HG03460 (cell line): ENCODE data around the gene ART5.
"Not testable (repeated sequence)": the region's sequence is repeated elsewhere in the genome, so short reads cannot be mapped to it uniquely, and the experiment has no call there.

Source experiments
- ATAC-seq: cut with Tn5 transposase; IDR thresholded peaks from one replicate; pipeline ENCODE4 v1.9.1; 2021; ENCODE audit not compliant: unreplicated experiment

Gene ART5

DNA sequence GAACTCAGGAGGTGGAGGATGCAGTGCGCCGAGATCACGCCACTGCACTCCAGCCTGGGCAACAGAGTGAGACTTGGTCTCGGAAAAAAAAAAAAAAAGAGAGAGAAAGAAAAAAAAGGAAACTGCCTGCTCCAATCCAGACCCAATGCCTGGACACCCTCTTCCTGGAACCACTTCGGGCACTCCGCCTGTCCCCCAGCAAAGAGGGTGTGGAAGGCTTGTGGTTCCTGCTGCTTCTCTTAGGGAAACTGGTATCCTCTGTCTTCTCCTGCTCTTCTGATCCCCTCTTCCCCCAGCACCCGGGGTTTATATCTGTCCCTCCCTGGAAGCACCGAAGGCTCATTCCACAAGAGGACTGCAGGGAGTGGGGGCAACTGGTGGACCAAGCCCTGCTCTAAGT is 16.5 kb upstream of the ART5 start:
- no peak for ATAC-seq

- ATAC-seq = not testable (repeated sequence)
Observed at GRCh38 chr11:3657331-3657730, 15.5 kb upstream of the ART5 start.

- no peak for ATAC-seq
Observed at GRCh38 chr11:3655547-3655946, 13.8 kb upstream of the ART5 start.

DNA sequence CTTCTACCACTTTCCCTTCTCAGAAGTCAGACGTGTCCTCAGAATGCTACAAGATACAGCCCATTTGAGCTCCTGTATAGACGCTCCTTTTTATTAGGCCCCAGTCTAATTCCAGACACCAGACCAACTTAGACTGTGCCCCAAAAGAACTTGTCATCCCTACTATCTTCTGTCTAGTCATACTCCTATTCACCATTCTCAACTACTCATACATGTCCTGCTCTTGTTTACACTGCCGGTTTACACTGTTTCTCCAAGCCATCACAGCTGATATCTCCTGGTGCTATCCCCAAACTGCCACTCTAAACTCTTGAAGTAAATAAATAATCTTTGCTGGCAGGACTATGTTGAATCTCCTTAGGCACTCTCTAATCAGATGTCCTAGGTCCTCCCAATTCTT is 10.7 kb upstream of the ART5 start:
- ATAC-seq = not testable (repeated sequence)

DNA sequence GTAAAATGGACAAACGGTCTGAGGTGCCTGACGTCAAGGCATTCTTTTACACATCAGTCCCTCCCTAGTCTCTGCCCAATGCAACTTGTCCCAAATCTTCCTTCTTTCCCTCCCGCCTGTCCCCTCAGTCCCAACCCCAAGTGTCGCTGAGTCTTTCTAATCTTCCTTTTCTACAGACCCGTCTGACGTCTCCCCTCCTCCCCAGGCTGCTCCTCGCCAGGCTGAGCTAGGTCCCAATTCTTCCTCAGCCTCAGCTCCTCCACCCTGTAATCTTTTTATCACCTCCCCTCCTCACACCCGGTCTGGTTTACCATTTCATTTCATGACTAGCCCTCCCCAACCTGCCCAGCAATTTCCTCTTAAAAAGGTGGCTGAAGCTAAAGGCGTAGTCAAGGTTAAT is 7.6 kb upstream of the ART5 start:
- not testable (repeated sequence) for ATAC-seq

GRCh38 chr11:3648843-3649242 is 7.1 kb upstream of the ART5 start:
- ATAC-seq = not testable (repeated sequence)

DNA sequence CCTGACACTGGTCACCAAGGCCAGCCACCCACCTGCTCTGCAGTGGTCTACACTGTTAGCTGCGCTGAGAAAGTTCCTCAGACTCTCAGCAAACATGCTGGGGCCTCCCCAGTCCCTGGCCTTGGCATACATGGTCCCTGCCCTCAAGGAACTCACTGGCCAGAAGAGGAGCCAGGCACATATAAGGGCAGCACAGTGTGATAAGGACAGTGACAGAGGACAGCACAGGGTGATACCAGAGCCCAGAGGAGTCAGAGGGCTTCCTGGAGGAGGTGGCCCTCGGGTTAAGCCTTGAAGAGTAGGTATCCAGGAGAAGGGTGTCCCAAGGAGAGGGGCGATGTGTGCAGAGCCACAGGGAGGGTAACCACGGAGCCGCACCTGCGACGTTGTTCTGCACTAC is 3.8 kb upstream of the ART5 start:
- ATAC-seq = no peak

- ATAC-seq = no peak
Observed at GRCh38 chr11:3644817-3645235, 3.0 kb upstream of the ART5 start, which contains the start of gene ART1. Gene ART1 (plus strand): TSS chr11:3645128. CDS start chr11:3659214, 14,086 bp downstream.

DNA sequence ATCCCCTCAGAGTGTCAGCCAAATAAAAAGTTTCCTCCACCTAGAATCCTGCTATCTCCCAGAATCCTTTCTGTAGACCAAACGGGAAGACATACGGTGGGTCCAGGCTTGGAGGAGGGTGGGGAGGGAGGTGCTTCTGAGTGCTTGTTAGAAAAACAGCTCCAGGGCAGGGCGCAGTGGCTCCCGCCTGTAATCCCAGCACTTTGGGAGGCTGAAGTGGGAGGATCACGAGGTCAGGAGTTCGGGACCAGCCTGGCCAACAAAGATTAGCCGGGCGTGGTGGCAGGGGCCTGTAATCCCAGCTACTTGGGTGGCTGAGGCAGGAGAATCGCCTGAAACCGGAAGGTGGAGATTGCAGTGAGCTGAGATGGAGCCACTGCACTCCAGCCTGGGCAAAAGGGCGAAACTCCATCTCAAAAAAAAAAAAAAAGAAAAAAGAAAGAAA is 1.3 kb upstream of the ART5 start:
- ATAC-seq = not testable (repeated sequence)

DNA sequence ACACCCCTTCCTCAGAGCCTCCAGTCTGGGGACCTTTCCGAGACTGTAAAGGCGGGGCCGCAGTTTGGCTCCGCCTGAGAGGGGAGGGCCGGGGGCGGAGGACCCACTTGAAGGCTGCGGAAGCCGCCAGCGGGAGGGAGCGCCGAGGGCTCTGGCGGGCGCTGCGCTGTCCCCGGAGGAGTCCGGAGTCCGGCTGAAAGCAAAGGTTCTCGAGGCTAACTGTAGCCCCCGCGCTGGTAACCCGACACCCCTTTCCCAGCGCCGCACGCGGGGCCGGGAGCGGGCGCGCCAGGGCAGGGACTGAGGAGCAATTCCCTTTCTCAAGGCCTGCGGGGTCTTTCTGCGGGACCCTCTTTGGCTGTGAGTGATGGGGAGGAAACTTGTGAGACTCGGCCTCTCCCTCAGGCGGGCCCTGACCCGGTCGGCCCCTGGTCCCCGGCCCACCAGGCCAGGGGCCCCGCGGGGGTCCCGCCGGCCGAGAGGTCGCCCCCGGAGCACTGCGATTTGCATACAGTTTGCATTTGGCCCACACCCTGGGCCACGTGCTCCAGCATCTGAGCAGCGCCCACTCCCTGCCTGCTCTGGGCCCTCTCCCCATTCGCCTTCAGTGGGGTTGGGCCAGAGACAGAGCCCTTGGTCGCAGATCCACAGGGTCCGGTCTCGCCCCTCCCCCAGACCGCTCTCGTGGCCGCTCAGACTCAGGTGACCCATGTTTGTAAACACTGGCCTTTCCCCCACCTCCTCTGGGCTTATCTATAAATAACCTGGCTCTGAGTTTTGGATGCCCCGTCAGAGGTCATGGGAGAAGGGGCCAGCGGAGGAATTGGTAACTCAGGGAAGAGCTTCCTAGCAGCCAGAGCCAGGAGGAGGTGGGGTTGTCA is 519 bp upstream of the ART5 start:
- no peak for ATAC-seq

DNA sequence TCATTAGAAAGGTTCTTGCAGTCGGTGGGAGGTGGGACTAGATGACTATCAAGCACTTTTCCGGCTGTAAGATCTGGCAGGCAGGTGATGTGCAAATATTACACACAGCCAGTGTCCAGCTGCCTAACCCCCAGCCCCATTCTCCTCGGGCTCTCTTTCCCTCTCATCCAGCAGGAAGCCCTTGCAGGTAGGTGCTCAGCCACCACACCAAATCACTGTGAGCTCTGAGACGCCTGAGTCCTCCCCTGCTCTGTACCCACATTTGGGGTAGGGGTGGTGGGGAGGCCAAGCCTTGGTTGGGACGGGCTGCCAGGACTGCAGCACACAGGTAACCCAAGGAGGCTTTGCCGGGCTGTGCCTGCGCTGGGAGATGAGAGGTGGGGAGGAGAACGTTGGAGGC is 601 bp downstream of the ART5 start:
- no peak for ATAC-seq

DNA sequence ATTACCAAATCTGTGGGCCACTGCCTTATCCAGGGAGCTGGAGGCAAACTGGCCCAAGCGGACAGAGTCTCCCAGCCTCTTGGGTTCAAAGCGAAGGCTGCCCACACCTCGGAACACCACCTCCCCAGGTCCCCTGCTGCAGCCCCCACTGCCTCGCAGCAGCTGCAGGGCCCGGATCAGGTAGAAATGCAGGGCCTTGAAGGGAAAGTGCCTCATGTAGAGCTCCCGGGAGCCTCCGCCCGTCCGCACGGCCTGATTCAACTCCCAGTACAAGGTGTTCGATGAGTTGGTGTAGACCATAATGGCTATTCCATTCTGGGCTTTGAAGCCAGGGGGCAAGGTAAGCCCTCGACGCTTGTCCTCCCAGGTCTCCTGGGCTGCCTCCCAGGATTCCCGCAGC is 2.0 kb downstream of the ART5 start:
- no peak for ATAC-seq

GRCh38 chr11:3638513-3638912 is 3.3 kb downstream of the ART5 start:
- no peak for ATAC-seq

DNA sequence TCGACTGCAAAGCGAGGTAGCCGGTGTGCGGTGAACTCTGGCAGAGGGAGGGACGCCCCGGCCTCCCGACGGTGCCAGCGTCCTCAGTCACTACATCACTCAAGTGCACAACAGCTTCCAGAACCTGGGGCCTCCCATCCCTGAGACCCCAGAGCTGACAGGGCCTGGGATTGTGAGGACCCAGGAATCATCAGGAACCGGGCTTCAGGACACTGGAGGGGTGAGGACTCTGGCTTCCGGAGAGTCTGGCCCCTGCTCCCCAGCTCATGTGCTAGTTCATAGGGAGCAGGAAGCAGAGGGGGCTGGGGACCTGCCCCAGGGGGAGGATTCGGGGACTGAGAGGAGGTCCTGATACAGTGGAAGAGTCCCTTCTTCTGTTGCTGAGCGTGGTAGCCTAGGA is 4.6 kb downstream of the ART5 start:
- ATAC-seq = no peak

GRCh38 chr11:3635641-3636375 is 6.0 kb downstream of the ART5 start:
- no peak for ATAC-seq

DNA sequence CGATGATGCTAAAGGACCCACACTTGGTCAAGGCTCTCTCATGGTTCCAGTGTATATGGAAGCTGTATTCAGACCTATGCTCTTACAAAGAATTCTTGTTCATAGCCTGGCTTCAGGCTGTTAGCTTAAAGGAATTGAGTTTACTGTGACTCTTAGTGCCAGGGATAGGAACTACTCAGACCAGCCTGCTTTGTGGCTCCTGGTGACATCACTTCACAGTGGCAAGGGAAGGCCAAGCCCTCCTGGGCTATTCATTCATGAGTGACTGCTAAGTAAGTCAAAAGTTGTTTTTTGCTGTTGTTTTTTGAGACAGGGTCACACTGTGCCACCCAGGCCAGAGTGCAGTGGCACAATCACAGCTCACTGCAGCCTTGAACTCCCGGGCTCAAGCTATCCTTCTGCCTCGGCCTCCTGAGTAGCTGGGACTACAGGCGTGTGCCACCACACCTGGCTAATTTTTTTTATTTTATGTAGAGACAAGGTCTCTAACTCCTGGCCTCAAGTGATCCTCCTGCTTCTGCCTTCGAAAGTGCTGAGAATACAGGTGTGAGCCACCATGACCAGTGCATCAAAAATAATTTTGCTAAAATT is 9.6 kb downstream of the ART5 start:
- ATAC-seq = no peak

DNA sequence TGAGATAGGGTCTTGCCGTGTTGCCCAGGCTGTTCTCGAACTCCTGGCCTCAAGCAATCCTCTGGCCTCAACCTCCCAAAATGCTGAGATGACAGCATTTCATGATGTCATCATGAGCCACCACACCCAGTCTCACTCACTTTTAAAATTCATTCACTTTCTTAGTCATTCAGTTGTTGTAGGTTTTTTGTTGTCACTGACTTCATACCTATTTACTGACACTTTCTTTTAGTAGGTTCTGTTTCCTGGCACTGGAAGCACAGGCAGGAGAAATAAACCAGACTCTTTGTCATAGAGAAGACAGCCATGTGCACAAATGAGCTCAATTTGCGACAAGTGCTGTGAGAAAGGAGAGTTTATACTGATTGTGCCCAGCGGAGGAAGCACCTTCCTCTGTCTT is 10.5 kb downstream of the ART5 start:
- ATAC-seq = no peak

DNA sequence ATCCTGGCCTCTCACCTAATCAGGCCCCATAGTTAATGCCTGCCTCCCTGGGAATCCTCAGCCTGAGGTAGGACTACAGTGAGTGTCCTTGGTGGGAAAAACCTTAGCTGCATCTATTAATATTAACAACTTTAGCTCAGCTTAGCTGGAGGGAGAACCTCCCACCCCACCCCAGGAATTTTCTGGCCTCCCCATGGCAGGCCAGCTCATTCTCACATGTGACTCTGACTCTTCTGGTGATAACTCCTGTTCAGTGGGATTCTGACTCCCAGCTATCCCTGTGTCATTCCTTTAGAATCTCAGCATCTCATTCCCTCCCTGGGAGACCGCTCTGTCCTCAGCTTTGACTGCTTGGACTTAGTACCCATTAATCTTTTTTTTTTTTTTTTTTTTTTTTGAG is 14.5 kb downstream of the ART5 start:
- ATAC-seq = no peak

DNA sequence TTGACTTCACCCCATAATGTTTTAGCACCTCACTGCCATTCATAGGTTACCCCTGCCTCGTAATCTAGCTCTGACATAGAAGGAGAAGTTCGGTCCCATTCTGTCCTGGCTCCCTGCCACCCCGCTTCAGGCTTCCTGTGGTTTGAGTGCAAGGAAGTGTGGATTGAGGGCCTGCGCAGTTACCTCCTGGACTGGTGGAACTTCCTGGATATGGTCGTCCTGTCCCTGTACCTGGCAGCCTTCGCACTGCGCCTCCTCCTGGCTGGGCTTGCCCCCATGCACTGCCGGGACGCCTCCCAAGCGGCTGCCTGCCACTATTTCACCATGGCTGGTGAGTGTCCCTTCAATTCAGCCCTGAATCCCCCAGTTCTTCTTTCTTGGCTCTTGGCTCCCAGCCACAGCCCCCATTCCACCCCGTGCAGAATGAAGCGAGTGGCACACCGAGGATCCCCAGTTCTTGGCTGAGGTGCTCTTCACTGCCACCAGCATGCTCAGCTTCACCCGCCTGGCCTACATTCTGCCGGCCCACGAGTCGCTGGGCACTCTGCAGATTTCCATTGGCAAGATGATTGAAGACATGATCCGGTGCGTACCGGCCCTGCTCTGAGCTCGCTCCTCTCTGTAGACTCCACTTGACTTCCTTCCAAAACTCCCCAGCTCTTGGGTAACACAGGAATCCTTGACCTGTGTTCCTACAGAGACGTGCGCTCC is 15.4 kb downstream of the ART5 start:
- ATAC-seq = no peak

DNA sequence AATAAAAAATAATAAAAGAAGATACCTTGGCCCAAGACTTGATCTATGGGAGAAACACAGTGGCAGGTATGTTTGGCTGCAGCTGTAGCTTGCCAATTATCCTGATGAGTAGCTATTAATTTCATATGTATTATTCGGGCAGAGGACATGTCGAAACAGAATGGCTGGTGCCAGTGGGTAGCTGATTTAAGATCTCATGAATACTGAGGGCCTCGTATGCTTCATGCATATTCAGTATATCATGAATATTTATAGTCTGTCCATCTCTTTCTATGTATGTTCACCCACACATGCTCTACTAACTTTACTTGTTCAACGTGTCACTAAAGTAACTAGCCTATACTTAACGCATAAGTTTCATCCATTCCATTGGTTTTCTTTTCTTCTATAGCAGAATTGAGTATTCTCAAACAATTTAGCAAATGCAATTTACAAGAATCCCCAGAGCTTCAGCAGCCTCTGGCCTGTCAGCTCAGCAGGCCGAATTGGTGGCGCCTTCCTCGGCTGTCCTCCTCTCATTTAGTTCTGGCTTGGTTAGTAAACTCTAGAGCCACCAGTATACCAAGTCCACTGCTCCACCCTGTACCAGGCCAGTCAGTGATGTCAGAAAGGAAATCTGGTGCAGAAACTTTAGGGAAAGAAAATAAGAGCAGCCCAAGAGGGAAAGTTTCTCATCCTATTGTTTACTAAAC is 17.9 kb downstream of the ART5 start:
- ATAC-seq = no peak

- no peak for ATAC-seq
Observed at GRCh38 chr11:3623121-3623520, 18.7 kb downstream of the ART5 start.
